ENCODE data around the gene SYMPK.

- TF ChIP-seq CTCF (IDR thresholded peaks at IDR 0.05) (no peak), REST (IDR thresholded peaks at IDR 0.05; ENCODE audit: insufficient read depth in 1 of 2, low read depth in 2 of 2, low read length in 1 of 2) (no peak), POLR2AphosphoS5 (IDR thresholded peaks at IDR 0.05; ENCODE audit: low read depth, low read length) (no peak), SIN3A (IDR thresholded peaks at IDR 0.05; ENCODE audit: borderline replicate concordance, insufficient read depth, low read depth, low read length) (no peak), TCF7L2 (IDR thresholded peaks at IDR 0.05; ENCODE audit: low read depth, low read length) (no peak)
Measured at GRCh38 chr19:45900738-45901431, 37.9 kb upstream of the SYMPK start.

Data from Panc1 (cell line).